ENCODE results near the gene CCDC80.

Gene CCDC80

GRCh38 chr3:112633191-112633590, 7.8 kb downstream of the CCDC80 start:
- DNase-seq = no peak

DNA sequence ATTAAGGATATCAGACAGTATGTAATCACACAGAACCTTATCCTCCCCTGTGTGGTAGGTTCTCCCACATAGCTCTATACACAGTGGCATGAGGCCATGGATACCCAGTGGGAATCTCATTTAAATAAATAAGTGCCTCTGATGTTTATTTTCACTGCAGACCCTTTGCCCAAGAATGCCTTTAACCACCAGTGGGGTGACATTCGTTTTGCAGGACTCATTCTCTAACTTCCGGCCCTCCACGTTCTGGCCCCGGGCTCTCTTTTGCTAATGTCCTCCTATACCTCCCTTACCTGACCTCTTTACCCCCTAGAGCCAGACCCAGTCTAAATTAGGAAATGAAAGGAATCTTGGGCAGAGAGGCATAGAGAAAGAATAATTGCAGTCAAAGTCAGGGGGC, 8.3 kb downstream of the CCDC80 start:
- no peak for DNase-seq

DNA sequence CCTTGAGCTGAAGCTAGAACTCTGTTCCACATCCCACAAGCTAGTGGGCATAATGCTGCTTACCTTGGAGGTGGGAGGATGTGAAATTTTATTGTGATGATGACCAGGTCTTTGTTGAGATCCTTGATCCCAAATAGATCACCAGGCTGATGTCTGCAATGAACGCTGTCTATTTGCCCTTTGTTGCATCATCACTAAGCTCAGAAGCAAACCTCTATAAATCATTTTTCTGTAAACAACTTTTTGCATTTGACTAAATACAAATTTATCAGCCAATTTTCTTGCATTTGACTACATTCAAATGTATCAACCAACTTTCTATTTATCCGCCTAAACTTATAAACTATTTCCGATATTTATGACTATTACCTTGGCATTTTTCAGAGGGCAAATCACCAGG, 9.7 kb downstream of the CCDC80 start:
- no peak for DNase-seq

DNA sequence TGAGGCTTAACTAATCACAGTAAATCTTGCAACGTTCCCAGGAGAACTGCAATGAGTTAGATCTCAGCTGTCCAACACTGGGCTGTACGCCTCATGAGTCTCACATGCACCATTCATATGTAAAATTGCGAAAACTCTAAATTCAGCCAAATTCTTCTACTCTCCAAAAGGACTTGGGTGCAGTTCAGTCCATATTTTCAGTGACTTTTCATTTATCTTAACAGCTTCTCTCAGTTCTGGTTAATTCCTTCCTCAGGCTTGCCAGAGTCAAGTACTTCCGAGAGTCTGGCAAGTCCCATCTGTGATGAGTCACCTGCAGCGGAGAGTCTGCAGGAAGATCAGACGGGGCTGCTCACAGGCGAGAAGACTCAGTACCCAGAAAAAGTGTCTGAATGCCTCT, 11.5 kb downstream of the CCDC80 start:
- DNase-seq = no peak

- no peak for DNase-seq
Observed at GRCh38 chr3:112627919-112628466, 12.9 kb downstream of the CCDC80 start.

DNA sequence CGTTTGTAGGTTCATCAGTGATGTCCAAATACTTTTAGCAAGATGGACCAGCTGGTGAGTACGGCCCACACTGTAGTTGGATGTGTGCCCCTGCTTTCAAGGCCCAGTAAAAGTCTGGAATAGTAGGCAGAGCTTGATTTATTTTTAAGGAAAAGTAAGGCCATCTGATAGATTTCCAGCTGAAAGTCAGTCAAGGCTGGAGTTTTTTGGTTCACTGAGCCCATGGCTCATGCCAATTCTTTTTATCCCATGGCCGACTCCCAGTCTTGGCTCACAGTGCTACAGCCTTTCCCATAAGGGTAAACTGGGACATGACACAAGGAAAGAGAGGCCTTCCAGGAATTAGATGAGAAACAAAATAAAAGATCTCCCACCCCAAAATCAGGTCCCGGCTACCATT, 13.5 kb downstream of the CCDC80 start:
- DNase-seq = no peak

DNA sequence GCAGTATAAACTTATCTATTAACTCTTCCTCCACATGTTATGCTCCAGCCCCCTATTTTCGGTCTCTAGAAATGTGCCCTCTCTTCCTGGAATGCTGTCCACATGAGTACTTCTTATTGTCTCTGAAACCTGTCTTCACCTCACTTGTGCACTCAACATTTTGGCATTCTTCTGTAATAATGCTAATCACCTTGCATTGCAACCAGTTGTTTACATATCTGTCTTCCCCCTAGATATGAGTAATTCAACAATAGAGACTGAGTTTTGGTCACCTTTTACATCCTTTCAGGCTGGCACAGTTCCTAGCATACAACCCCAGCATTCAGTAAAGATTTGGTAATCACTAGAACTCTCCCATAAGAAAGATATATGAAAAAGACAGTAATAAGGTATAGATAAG, 17.2 kb downstream of the CCDC80 start:
- no peak for DNase-seq

GRCh38 chr3:112623213-112623612, 17.7 kb downstream of the CCDC80 start:
- DNase-seq = no peak

GRCh38 chr3:112619295-112619694, 21.6 kb downstream of the CCDC80 start:
- DNase-seq = no peak

- DNase-seq = no peak
Observed at GRCh38 chr3:112617285-112617684, 23.7 kb downstream of the CCDC80 start.

DNA sequence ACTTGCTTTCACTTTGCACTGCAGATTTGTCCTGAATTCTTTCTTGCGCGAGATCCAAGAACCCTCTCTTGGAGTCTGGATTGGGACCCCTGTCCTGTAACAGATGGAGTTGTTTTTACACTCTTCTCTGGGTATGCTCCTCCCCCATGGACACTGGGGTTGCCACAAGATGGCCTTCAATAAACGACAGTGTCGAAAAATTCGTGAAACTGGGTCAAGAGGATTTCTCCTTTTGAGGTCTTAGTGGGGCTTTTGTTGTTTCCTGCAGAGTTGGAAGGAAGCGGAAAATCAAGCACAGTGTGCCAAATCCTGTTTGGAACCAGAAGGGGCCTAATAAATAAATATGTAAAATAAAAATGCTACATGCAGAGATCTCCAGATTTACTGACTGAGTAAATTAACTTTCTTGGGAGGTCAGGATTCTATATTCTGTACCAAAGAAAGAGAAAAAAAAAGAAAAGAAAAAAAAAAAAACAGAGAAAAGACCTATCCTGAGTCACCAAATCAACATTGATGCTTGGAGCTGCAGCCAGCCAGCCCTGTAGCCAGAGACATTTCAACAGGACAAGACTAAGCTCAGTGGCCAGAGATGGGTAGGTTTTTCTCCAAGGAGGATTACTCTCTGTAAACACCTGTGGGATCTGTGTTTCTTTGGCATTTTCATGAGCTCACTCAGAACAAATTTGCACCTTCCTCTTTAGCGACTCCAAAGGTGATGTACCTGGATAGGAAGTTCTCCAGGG, 24.8 kb downstream of the CCDC80 start:
- DNase-seq = no peak

DNA sequence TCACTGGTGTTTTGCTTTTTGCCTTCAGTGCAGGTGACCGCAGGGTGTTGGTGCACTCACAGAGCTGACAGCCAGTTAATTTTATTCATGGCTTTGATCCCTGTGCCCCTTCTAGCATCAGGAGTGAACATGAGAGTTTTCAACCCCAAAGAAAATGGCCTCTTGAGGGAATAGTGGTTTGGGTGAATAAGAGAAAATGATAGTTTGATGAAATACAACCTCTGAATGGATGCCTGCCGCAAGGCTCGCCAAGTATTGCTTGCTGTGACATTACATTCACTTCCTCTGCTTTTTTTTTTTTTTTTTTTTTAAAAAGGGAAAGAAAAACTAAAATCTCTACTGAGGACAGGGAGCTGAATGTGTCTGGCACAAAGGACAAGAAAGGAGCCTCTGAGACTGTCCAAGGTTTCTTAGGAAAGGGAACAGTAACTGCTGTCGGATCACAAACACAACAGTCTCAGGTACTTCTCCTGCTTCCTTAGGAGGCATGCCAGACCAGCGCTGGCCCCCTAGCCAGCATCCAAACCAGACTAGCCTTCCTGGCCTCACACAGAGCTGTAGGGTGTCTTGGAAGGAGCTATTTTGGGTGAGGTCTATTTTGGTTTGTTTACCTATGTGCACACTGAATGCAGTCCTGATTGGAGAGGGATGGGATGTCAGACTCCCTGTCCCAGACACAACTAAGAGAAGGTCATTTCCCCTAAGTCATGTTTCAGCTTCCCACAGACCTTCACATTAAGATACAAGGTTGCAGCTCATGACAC, 29.0 kb downstream of the CCDC80 start:
- DNase-seq = no peak

DNA sequence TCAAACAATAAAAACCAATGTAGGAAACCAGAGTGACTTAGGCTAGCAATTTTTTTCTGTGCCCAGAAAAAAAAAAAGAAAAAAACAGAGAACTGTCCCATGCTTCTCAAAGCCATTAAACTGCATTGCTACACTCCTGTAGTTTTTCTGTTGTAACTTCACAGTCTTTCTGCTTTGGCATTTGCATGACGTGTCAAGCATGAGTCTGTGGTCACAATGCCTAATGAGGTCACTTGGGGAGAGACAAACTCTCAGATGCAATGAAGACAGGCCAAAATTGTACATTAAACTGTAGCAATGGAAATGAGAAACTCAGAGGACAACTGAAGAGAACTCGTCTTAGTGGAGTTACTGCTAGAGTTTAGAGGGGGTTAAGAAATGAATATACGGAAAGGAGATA, 30.8 kb downstream of the CCDC80 start:
- no peak for DNase-seq

DNA sequence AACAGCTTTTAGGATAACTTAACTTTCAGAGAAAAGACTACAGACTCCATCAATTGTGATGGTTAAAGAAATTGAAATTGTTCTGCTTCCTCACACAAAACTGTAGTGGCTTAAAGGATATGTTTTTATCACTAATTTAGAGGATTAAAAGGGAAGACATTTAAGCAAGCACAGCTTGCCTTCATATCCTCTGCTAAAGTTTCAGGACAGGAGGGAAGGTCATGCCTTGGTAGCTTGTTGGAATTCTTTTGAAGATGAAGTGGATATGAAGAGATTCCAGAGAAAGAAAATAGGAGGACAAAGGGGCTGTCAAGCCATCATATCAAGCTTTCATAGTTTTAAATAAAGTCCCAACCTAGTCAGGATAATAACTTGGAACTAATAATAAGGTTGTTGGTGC, 33.1 kb downstream of the CCDC80 start:
- no peak for DNase-seq

GRCh38 chr3:112606098-112606497, 34.8 kb downstream of the CCDC80 start:
- DNase-seq = no peak

GRCh38 chr3:112605285-112605684, 35.7 kb downstream of the CCDC80 start:
- DNase-seq = peak; percentile 61

GRCh38 chr3:112604536-112604935, 36.4 kb downstream of the CCDC80 start:
- DNase-seq = peak; percentile 56

DNA sequence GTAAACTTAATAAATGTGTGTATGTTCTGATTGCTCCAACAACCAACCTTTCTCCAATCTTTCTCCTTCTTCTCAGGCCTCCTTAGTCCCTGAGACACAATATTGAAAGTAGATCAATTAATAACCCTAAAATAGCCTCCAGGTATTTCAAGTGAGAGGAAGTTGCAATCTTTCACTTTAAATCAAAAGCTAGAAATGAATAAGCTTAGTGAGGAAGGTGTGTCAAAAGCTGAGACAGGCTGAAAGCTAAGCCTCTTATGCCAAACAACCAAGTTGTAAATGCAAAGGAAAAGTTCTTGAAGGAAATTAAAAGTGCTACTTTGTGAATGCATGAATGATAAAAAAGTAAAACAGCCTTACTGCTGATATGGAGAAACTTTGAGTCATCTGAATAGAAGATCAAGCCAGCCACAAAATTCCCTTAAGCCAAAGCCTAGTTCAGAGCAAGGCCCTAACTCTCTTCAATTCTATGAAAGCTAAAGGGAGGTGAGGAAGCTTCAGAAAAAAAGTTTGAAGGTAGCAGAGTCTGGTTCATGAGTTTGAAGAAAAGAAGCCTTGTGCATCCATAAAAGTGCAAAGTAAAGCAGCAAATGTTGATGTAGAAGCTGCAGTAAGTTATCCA, 38.6 kb downstream of the CCDC80 start:
- no peak for DNase-seq

- no peak for DNase-seq
Observed at GRCh38 chr3:112598731-112599130, 42.2 kb downstream of the CCDC80 start.

GRCh38 chr3:112597945-112598344, 43.0 kb downstream of the CCDC80 start:
- DNase-seq = no peak

DNA sequence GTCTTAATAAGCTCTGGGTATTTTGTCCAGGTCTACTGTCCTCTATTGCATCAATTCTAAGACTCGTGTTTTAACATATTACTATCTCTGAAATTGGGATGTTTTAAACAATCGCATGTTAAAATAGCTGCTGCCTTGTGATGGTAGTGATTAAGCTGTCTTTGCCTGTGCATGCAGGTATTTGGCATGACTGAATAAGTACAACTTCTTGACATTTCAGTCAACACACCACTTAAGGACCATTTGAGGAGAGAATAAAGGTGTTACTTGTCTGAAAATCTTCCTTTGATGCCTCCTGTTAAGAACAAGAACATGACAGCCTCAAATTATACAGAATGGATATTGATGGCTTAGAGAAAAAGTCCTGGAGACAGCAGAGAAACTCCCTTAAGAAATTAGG, 46.1 kb downstream of the CCDC80 start:
- no peak for DNase-seq

DNA sequence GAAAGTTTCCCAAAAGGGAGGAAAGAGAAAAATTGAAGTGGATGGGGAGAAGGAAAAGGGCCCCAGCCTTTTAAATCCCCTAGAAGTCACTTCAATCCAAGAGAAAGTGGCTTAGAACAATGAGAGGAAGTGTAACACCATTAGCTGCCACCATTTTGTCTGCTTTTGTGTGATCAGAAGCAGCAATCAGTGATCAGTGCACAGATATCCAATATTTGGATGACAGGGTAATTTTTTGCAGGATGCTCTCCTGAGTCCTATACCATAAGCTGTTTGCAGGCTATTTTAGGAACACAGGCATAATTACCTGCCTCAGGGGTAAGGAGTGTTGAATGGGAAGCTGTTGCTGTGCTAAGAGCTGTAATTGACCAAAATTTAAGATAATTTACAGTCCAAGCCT, 47.7 kb downstream of the CCDC80 start:
- DNase-seq = no peak

GRCh38 chr3:112587336-112587735, 53.6 kb downstream of the CCDC80 start:
- no peak for DNase-seq

DNA sequence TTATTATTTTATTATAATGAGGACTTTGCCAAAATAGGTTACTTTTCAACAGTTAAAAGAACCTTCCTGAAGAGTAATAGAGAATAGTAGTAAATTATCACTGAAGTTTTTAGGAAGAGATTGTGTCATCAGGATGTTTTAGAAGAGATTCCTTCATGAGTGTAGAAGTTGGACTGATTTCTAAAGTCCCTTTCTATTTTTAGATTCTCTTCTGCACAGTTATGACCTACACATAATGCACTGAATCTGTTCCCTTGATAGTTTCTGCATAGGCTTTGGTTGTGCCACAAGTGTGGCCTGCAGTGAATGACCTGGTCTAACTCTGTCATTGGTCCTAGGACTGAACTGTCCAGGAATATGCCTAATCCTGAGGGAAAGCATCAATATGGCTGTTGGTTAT, 55.2 kb downstream of the CCDC80 start:
- DNase-seq = no peak
